ENCODE data around the gene SYNGR1. TPM values are rescaled to one million over a fixed set of nuclear protein-coding genes. Genes with fewer than 3 reads are reported as not detected.

Gene SYNGR1
- total RNA-seq, 1 donor from 2014 or later, result 4.7 TPM

GRCh38 chr22:39360242-39360641 lies 10.5 kb downstream of the SYNGR1 start:
- TF ChIP-seq, protein P1, sequence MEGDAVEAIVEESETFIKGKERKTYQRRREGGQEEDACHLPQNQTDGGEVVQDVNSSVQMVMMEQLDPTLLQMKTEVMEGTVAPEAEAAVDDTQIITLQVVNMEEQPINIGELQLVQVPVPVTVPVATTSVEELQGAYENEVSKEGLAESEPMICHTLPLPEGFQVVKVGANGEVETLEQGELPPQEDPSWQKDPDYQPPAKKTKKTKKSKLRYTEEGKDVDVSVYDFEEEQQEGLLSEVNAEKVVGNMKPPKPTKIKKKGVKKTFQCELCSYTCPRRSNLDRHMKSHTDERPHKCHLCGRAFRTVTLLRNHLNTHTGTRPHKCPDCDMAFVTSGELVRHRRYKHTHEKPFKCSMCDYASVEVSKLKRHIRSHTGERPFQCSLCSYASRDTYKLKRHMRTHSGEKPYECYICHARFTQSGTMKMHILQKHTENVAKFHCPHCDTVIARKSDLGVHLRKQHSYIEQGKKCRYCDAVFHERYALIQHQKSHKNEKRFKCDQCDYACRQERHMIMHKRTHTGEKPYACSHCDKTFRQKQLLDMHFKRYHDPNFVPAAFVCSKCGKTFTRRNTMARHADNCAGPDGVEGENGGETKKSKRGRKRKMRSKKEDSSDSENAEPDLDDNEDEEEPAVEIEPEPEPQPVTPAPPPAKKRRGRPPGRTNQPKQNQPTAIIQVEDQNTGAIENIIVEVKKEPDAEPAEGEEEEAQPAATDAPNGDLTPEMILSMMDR (conservative IDR thresholded peaks at IDR 0.05; ENCODE audit: low read depth, low read length), result no peak
- no peak for DNase-seq (ENCODE audit: low read depth)
- no peak overlapping the region for H3K4me3 ChIP-seq (ENCODE audit: low read depth, low read length)

- no peak for DNase-seq (ENCODE audit: low read depth)
- TF ChIP-seq, protein P1 (conservative IDR thresholded peaks at IDR 0.05; ENCODE audit: low read depth, low read length), result no peak
- no peak overlapping the region for H3K4me3 ChIP-seq (ENCODE audit: low read depth, low read length)
Observed at GRCh38 chr22:39360674-39361413, 11.1 kb downstream of the SYNGR1 start.

DNA sequence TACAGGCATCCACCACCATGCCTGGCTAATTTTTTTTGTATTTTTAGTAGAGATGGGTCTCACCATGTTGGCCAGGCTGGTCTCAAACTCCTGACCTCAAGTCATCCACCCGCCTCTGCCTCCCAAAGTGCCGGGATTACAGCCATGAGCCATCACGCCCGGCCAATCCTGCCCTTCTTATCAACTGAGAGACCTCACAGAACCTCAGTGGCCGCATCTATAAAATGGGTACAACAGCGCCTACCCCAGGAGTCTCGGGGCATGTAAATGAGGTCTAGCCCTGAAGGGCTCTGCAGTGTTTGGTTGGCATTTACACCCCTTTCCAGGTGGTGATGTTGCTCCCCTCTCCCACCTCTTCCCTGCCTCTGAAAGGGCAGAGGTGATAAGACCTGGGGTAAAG lies 11.7 kb downstream of the SYNGR1 start:
- no peak overlapping the region for H3K4me3 ChIP-seq (ENCODE audit: low read depth, low read length)
- TF ChIP-seq, protein P1 (conservative IDR thresholded peaks at IDR 0.05; ENCODE audit: low read depth, low read length), result no peak
- no peak for DNase-seq (ENCODE audit: low read depth)

- no peak overlapping the region for H3K4me3 ChIP-seq (ENCODE audit: low read depth, low read length)
- TF ChIP-seq, protein P1 (conservative IDR thresholded peaks at IDR 0.05; ENCODE audit: low read depth, low read length), result no peak
- DNase-seq (ENCODE audit: low read depth), result no peak
Observed at GRCh38 chr22:39362271-39362670, 12.5 kb downstream of the SYNGR1 start.

DNA sequence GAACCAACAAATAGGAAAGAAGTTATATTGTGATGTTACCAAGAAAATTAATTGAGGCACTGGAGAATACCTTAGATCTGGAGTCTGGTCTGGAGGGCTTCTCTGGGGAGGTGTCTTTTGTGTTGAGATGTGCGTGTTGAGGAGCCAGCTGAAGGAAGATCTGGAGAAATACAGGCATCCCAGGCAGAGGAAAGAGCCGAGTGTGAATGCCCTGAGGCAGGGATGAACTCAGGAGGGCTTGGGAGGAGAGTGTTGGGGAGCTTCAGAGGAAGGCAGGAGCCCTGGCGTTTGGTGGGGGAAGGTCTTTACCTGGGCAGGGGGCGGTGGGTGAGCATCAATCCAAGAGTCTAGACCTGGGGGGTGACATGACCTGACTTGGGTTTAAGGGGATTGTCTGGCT lies 13.1 kb downstream of the SYNGR1 start:
- DNase-seq (ENCODE audit: low read depth), result no peak
- no peak overlapping the region for H3K4me3 ChIP-seq (ENCODE audit: low read depth, low read length)
- TF ChIP-seq, protein P1 (conservative IDR thresholded peaks at IDR 0.05; ENCODE audit: low read depth, low read length), result no peak

DNA sequence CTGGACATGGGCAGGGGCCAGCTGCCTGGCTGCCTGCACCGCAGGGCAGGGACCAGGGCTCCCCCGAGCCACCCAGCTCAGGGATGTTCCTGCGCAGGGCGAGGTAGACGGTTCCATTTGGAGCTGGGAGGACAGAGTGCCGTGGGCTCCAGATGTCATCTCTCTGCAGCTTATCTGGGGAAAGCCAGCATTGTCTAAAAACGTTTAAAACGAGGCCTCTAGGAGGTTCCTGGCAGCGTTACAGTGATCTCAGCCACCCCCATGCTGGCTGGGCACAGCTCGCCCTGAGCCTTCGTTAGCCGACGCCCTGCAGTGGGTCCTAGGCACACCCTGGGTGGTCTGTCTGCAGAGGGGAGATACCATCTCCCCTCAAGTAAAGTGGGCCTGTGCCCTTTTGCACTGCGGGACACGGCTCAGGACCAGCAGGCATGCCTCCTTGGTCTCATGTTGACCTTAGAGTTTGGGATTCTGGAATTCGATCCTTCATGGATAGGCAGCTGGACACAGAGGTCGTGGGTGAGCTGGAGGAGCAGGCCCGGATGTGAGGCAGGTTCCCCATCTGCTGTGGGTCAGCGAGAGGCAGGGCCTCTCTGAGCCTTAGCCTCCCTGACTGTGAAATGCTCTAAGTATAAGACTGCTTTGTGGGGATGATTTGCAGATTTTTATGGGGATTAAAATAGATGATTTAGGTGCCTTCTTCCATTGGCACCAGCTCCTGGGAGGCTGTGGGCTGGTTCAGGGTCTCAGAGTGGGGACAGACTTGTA lies 14.1 kb downstream of the SYNGR1 start:
- no peak for DNase-seq (ENCODE audit: low read depth)
- TF ChIP-seq, protein P1 (conservative IDR thresholded peaks at IDR 0.05; ENCODE audit: low read depth, low read length), result no peak
- no peak overlapping the region for H3K4me3 ChIP-seq (ENCODE audit: low read depth, low read length)

All from epithelial cell of proximal tubule (primary cell).